Measurements from ENCODE around the gene CARD19.

The CARD19 gene

GRCh38 chr9:93118863-93119702 lies 23.1 kb downstream of the CARD19 start:
- Histone ChIP-seq H3K36me3 (ENCODE audit: control insufficient read depth, insufficient read depth, low read length) (no peaks in the 10 kb centered on the region), H2AFZ (peak overlapping the region; percentile 53), H3K9me3 (ENCODE audit: control insufficient read depth, low read length) (no peaks in the 10 kb centered on the region), H3K4me2 (ENCODE audit: low read length) (peak overlapping the region; percentile 17), H3K27ac (peak overlapping the region; percentile 88), H3K4me3 (ENCODE audit: low read depth, low read length) (no peak overlapping the region), H3K4me1 (peaks cover 23% of the 10 kb centered on the region), H3K79me2 (no peaks in the 10 kb centered on the region), H3K9ac (no peak overlapping the region), H3K27me3 (ENCODE audit: control insufficient read depth, insufficient read depth, low read length) (no peaks in the 10 kb centered on the region)
- TF ChIP-seq, protein P1, sequence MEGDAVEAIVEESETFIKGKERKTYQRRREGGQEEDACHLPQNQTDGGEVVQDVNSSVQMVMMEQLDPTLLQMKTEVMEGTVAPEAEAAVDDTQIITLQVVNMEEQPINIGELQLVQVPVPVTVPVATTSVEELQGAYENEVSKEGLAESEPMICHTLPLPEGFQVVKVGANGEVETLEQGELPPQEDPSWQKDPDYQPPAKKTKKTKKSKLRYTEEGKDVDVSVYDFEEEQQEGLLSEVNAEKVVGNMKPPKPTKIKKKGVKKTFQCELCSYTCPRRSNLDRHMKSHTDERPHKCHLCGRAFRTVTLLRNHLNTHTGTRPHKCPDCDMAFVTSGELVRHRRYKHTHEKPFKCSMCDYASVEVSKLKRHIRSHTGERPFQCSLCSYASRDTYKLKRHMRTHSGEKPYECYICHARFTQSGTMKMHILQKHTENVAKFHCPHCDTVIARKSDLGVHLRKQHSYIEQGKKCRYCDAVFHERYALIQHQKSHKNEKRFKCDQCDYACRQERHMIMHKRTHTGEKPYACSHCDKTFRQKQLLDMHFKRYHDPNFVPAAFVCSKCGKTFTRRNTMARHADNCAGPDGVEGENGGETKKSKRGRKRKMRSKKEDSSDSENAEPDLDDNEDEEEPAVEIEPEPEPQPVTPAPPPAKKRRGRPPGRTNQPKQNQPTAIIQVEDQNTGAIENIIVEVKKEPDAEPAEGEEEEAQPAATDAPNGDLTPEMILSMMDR (IDR thresholded peaks at IDR 0.05): no peak

DNA sequence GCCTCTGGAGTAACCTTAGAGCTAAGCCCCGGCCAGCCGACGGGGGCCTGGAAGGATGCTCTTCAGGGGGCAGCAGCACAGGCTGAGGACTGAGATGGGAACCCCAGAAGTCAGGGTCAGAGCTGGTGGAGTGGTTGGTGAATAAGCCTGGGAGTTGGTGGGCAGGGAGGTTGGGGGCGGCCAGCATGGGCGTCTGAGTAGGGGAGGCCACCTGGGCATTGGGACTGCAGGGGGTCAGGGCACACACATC lies 23.6 kb downstream of the CARD19 start:
- Histone ChIP-seq H3K9ac (no peak overlapping the region), H2AFZ (peak overlapping the region; percentile 53), H3K4me2 (ENCODE audit: low read length) (peak overlapping the region; percentile 17), H3K79me2 (no peaks in the 10 kb centered on the region), H3K27ac (peak overlapping the region; percentile 88), H3K4me3 (ENCODE audit: low read depth, low read length) (no peak overlapping the region), H3K36me3 (ENCODE audit: control insufficient read depth, insufficient read depth, low read length) (no peaks in the 10 kb centered on the region), H3K4me1 (peaks cover 23% of the 10 kb centered on the region), H3K9me3 (ENCODE audit: control insufficient read depth, low read length) (no peaks in the 10 kb centered on the region), H3K27me3 (ENCODE audit: control insufficient read depth, insufficient read depth, low read length) (no peaks in the 10 kb centered on the region)
- TF ChIP-seq, protein P1 (IDR thresholded peaks at IDR 0.05): no peak

GRCh38 chr9:93119953-93120845 lies 24.2 kb downstream of the CARD19 start:
- Histone ChIP-seq H3K36me3 (ENCODE audit: control insufficient read depth, insufficient read depth, low read length) (no peaks in the 10 kb centered on the region), H3K27me3 (ENCODE audit: control insufficient read depth, insufficient read depth, low read length) (no peaks in the 10 kb centered on the region), H3K9me3 (ENCODE audit: control insufficient read depth, low read length) (no peaks in the 10 kb centered on the region), H3K4me2 (ENCODE audit: low read length) (peak overlapping the region; percentile 17), H3K4me1 (peaks cover 20% of the 10 kb centered on the region), H3K4me3 (ENCODE audit: low read depth, low read length) (no peak overlapping the region), H3K9ac (no peak overlapping the region), H3K27ac (peak overlapping the region; percentile 88), H3K79me2 (peaks cover 2% of the 10 kb centered on the region), H2AFZ (no peak overlapping the region)
- TF ChIP-seq, protein P1 (IDR thresholded peaks at IDR 0.05): peak; percentile 48

- H3K79me2 ChIP-seq: peaks cover 5% of the 10 kb centered on the region
- no peak overlapping the region for H3K4me3 ChIP-seq (ENCODE audit: low read depth, low read length)
- H3K4me2 ChIP-seq (ENCODE audit: low read length): no peak overlapping the region
- H3K27ac ChIP-seq: peak overlapping the region; percentile 88
- H3K9ac ChIP-seq: no peak overlapping the region
- H3K9me3 ChIP-seq (ENCODE audit: control insufficient read depth, low read length): no peaks in the 10 kb centered on the region
- no peaks in the 10 kb centered on the region for H3K27me3 ChIP-seq (ENCODE audit: control insufficient read depth, insufficient read depth, low read length)
- no peak overlapping the region for H2AFZ ChIP-seq
- no peaks in the 10 kb centered on the region for H3K36me3 ChIP-seq (ENCODE audit: control insufficient read depth, insufficient read depth, low read length)
- H3K4me1 ChIP-seq: peaks cover 20% of the 10 kb centered on the region
- TF ChIP-seq, protein P1 (IDR thresholded peaks at IDR 0.05): no peak
Observed at GRCh38 chr9:93120846-93121315, 24.9 kb downstream of the CARD19 start.

Data from parathyroid adenoma (tissue), 2 donors.